HG03039 (cell line): ENCODE data around the gene PCDHGB2.
A peak's percentile ranks its signal among the peaks of the same experiment; 100 is the strongest.
"Not testable (repeated sequence)": the region's sequence is repeated elsewhere in the genome, so short reads cannot be mapped to it uniquely, and the experiment has no call there.

Source experiments
- ATAC-seq: cut with Tn5 transposase; IDR thresholded peaks from one replicate; pipeline ENCODE4 v1.9.1; 2021; ENCODE audit warnings: mild to moderate bottlenecking, moderate library complexity; ENCODE audit not compliant: unreplicated experiment

PCDHGB2 gene

DNA sequence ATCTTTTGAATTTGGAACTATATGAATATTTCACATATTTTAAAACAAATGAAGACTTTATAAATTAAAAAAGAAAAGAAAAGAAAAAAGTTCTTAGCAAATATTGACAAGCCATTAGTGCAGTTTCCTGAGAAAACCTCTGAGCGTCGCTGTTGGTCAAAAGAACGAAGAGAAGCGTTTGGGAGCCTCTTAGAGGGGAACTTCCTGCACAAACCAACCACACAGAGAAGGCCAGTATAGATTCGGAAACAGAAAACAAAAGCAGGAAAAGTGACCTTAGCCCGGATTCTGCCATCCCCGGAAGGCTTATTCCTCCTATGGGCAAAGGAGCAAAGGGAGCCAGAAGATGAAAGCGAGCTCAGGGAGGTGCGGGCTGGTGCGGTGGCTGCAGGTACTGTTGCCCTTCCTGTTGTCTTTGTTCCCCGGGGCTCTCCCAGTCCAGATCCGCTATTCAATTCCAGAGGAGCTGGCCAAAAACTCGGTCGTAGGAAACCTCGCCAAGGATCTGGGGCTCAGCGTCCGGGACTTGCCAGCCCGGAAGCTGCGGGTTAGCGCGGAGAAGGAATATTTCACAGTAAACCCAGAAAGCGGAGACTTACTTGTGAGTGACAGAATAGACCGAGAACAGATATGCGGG lies at the start of gene PCDHGB2:
TSS of gene PCDHGB2 (plus strand) at position 205 of the 637 bp plus-strand sequence. CDS start at position 347, 142 bp downstream.
- ATAC-seq: no peak

DNA sequence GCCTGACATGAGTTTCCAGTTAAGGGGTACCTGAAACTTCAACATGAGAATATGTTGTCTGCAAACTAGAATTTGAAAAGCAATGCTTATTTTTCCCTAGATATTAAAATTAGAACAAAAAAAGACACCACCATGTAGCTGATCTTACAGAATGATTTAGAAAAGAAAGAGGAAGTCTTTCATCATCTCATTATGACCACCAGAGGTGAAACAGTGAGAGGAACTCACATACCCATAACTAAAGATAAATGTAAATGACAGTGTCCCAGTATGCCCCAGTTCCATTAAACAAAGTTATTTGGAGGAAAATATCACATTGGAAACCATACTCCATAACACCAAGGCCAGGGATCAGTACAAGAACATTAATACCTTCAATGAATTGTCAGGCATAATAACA lies 46.1 kb upstream of the PCDHGB2 start:
- ATAC-seq: no peak

GRCh38 chr5:141316963-141317362 lies 42.8 kb upstream of the PCDHGB2 start:
- ATAC-seq: not testable (repeated sequence)

GRCh38 chr5:141319202-141319601 lies 40.6 kb upstream of the PCDHGB2 start:
- ATAC-seq: no peak

DNA sequence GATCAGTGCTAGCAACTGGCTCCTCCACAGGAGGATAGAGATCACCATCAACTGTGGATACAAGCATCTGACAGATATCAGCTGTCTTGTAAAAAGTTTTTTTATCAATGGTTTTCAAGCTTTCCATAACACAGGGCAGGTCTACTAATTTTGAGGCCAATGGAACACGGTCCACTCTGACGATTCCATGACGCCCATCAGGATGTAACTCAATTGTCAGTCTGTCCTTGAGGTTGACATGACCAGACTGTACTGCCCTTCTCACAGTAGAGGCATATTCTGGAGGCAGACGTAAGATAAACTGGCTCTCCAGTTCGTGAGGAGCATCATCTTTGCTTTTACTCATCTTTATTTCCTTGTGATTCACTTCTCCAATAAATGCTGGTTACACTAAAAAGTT lies 40.1 kb upstream of the PCDHGB2 start:
- no peak for ATAC-seq

DNA sequence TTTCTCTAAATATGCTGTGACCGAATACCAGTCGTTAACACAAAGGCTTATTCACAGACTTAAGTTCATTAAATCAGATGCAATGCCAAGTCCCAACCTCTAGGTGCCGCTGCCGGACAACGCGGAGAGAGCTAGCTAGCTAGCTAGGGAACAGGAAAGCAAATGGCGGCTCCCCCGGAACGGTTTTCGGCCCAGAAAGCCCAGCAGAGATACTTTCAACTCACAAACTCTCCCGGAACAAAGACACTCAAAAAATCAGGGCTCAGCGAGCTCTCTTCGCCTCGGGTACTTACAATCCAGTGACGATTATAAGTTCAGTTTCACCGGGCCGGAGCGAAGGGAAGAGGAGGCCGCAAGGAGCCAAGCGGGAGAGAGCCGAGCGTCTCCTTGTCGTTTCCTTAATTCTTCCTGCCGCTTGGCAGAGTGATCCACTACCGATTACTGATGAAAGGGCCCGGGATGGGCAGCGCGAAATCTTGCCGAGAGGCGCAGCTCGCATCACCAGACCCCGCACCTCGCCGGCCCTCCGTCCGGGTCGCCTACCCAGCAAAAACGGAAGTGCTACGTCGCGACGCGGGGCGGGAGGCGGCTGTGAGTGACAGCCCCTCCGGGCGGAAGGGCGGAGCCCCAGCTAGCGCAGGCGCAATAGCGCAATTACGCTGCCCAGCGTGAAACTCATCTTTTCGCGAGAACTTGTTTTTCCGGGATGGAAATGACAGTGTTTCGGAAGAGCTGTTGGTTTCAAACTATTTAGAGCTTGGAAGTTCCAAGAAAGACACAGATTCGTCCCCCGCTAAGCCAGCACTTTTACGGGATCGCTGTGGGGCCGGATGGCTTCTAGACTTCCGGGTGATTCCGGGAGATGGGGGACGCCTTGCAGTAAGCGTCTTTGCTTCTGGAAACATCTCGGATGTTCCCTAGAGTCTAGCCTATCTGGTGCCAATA lies 39.3 kb upstream of the PCDHGB2 start, which contains the start of gene TAF7:
TSS of gene TAF7 (minus strand) at position 560 of the 945 bp plus-strand sequence. CDS start 740 bp downstream, outside the sequence.
- ATAC-seq: peak; percentile 91

DNA sequence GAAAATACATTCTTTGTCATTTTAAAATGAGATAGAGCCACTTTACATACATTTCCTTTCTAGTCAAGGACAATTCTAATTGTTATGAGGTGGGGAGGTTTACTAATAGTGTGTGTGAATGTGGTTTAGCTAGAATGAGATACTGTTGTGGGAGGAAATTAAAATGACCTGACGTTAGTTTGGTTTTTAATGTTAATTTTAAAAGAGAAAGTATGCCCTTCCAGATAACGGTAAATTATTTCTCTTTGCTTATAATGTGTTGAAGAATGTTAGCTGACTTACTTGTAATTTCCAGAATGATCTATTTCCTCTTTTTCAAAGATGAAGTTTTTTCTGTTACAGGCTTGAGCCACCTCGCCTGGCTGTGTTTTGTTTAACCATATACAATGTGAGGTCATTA lies 37.5 kb upstream of the PCDHGB2 start:
- ATAC-seq: no peak

- ATAC-seq: peak; percentile 88
These were observed 33.5 kb upstream of the PCDHGB2 start for GRCh38 chr5:141326088-141326854.

DNA sequence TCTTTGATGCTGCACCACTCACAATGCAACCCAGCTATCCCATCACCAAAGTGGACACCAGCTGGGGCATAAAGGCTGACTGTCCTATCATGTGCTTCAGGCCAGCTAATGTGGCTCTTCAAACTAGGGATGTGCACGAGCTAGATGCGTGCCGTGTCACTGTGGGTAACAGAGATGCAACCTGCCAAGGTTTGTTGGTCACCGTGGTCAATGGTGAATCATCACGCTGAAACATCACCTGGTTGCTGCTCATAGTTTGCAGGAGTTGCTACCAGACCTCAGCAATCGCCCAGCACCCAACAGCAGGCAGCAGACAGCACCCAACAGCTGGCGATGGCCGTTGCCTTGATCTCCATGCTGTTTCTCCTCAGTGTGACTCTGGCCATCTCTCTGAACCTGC lies 31.6 kb upstream of the PCDHGB2 start:
- ATAC-seq: no peak

DNA sequence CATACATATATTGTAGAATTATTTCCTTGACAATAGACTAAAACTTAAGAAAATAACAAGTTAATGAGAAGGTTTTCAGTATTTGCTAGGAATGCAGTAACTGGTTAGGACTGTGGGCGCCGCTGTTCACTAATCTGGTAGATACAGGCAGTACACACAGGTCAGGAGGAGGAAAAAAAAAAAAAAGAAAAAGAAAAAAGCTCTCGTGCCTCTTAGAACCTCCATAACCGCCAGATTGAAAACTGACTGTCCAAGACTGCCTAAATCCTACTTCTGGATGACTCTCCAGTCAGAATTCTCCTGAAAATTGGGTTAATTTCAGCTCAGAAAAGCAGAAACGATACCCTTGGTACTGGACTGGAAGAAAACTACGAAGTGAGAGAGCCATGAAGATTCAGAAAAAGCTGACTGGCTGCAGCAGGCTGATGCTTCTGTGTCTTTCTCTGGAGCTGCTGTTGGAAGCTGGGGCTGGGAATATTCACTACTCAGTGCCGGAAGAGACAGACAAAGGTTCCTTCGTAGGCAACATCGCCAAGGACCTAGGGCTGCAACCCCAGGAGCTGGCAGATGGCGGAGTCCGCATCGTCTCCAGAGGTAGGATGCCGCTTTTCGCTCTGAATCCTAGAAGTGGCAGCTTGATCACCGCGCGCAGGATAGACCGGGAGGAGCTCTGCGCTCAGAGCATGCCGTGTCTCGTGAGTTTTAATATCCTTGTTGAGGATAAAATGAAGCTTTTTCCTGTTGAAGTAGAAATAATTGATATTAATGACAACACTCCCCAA lies 29.3 kb upstream of the PCDHGB2 start, which contains the start of gene PCDHGA1:
TSS of gene PCDHGA1 (plus strand) at position 216 of the 782 bp plus-strand sequence.
- ATAC-seq: no peak

DNA sequence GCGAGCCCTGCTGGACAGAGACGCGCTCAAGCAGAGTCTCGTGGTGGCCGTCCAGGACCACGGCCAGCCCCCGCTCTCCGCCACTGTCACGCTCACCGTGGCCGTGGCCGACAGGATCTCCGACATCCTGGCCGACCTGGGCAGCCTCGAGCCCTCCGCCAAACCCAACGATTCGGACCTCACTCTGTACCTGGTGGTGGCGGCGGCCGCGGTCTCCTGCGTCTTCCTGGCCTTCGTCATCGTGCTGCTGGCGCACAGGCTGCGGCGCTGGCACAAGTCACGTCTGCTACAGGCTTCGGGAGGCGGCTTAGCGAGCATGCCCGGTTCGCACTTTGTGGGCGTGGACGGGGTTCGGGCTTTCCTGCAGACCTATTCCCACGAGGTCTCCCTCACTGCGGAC lies 27.2 kb upstream of the PCDHGB2 start:
- ATAC-seq: not testable (repeated sequence)

DNA sequence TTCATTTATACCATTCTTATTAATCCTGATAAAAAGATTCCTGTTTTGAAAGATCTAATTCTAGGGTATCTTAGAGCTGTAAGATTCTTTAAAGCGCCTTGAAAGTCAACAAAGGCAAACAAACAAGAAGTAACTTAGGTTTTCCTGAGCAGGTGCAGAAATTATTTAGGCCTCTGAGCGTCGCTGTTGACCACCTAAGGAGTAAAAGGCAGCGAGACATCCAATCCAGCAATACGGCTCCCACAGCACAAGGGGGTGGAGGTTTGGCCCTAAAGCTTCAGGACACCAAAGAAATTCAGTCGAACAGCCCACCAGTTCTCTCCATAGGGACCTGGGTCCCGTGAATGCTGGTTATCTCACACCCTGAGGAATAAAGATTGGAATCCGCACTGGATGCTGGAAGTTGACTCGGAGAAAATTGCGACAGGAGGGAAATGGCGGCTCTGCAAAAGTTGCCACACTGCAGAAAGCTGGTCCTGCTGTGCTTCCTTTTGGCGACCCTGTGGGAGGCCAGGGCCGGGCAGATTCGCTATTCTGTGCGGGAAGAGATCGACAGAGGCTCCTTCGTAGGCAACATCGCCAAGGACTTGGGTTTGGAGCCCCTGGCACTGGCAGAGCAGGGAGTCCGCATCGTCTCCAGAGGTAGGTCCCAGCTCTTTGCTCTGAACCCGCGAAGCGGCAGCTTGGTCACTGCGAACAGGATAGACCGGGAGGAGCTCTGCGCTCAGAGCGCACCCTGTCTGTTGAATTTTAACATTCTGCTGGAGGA lies 21.1 kb upstream of the PCDHGB2 start, which contains the start of gene PCDHGA2:
TSS of gene PCDHGA2 (plus strand) at position 223 of the 769 bp plus-strand sequence.
- ATAC-seq: no peak

DNA sequence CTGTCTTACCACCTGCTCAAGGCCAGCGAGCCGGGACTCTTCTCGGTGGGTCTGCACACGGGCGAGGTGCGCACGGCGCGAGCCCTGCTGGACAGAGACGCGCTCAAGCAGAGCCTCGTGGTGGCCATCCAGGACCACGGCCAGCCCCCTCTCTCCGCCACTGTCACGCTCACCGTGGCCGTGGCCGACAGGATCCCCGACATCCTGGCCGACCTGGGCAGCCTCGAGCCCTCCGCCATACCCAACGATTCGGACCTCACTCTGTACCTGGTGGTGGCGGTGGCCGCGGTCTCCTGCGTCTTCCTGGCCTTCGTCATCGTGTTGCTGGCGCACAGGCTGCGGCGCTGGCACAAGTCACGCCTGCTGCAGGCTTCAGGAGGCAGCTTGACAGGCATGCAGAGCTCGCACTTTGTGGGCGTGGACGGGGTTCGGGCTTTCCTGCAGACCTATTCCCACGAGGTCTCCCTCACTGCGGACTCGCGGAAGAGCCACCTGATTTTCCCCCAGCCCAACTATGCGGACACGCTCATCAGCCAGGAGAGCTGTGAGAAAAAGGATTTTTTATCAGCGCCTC lies 18.9 kb upstream of the PCDHGB2 start:
- not testable (repeated sequence) for ATAC-seq

GRCh38 chr5:141342773-141343172 lies 17.0 kb upstream of the PCDHGB2 start:
- no peak for ATAC-seq

DNA sequence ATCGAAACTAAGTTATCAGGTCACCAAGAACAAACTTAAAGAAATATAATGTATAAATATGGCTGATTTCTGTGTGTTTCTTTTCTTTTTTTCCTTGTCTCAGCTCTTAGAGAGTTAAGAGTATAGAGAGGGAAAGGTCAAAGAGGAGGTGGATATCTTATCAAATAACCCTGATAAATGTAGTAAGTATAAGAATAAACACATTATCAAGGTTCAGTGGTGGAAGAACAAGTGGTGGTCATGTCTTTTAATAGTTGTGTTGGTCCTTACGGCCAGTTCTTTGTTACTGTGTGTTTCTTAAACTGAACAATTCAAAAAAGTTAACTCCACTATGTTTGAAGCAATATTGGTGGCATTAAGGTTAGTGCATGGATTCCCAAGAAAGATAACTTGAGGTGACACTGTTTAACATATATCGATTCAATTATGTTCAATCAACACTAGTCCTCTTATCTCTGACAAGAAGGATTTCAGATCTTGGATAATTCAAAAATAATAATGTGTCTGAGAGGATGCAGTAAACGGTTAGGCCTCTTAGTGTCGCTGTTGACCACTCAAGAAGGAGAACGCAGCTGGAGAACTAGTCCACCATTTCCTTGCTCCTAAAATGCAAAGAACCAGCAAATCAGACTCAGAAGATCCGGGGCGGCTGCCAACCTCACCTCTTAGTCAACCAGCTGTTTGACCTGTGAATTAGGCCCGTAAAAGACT lies 16.4 kb upstream of the PCDHGB2 start, which contains the start of gene PCDHGA3:
TSS of gene PCDHGA3 (plus strand) at position 588 of the 711 bp plus-strand sequence. CDS start 205 bp downstream, outside the sequence.
- no peak for ATAC-seq

- no peak for ATAC-seq
These were observed 15.8 kb upstream of the PCDHGB2 start for GRCh38 chr5:141343953-141344463.

DNA sequence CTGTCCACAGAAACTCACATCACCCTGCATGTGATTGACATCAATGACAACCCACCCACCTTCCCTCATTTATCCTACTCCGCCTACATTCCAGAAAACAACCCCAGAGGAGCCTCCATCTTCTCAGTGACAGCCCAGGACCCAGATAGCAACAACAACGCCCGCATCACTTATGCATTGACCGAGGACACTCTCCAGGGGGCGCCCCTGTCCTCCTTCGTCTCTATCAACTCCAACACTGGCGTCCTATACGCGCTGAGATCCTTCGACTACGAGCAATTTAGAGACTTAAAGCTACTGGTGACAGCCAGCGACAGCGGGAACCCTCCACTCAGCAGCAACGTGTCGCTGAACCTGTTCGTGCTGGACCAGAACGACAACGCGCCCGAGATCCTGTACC lies 14.5 kb upstream of the PCDHGB2 start:
- no peak for ATAC-seq

DNA sequence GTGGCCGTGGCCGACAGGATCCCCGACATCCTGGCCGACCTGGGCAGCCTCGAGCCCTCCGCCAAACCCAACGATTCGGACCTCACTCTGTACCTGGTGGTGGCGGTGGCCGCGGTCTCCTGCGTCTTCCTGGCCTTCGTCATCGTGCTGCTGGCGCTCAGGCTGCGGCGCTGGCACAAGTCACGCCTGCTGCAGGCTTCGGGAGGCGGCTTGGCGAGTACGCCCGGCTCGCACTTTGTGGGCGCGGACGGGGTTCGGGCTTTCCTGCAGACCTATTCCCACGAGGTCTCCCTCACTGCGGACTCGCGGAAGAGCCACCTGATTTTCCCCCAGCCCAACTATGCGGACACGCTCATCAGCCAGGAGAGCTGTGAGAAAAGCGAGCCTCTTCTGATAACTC lies 13.8 kb upstream of the PCDHGB2 start:
- not testable (repeated sequence) for ATAC-seq
